Activated B cell treated with CpG ODN at 0.5 μM for 24 hours (primary cell): ENCODE results near the gene HOXB6. TPM values are rescaled to one million over a fixed set of nuclear protein-coding genes. Genes with fewer than 3 reads are reported as not detected.

Experiments used
- ATAC-seq: fragments of 200-7000 bp; cut with Tn5 transposase; one replicate; pipeline ENCODE4 v1.10.0; 2021; ENCODE audit warnings: low read depth, mild to moderate bottlenecking, moderate library complexity
- CTCF ChIA-PET: fragments of 350-600 bp; sonication (Branson Sonifier 250); formaldehyde crosslinking; loops from one replicate; lab custom pipeline; 2021; ENCODE audit warnings: antibody characterized with exemption; lab: Charles Lee
- POLR2A ChIA-PET: fragments of 350-600 bp; sonication (Branson Sonifier 250); formaldehyde crosslinking; loops from one replicate; lab custom pipeline; 2021; ENCODE audit warnings: antibody characterized with exemption; lab: Charles Lee
- DNase-seq: peaks from one replicate; pipeline ENCODE4 v3.0.0; 2022
- H3K27ac Mint-ChIP-seq: one replicate; pipeline ENCODE4 v1.8.0; 2020; ENCODE audit warnings: mixed read lengths
- H3K27me3 Mint-ChIP-seq: one replicate; pipeline ENCODE4 v1.8.0; 2021; ENCODE audit warnings: mixed read lengths
- H3K36me3 Mint-ChIP-seq: one replicate; pipeline ENCODE4 v1.8.0; 2021; ENCODE audit warnings: low read depth, mixed read lengths
- H3K4me1 Mint-ChIP-seq: one replicate; pipeline ENCODE4 v1.8.0; 2021; ENCODE audit warnings: mixed read lengths
- H3K4me3 Mint-ChIP-seq: one replicate; pipeline ENCODE4 v1.8.0; 2020; ENCODE audit warnings: mild to moderate bottlenecking, mixed read lengths
- H3K9me3 Mint-ChIP-seq: one replicate; pipeline ENCODE4 v1.8.0; 2020; ENCODE audit warnings: mixed read lengths
- CTCF ChIP-seq: fragments of 200-600 bp; IDR thresholded peaks from one replicate; pipeline ENCODE4 v1.8.0; 2022; ENCODE audit warnings: antibody characterized with exemption, mild to moderate bottlenecking
- intact Hi-C: fragments of 100-400 bp; cut with micrococcal nuclease; formaldehyde crosslinking; loops from one replicate; pipeline ENCODE4 v1.15.1; 2024
- total RNA-seq: library from RNA; stranded (reverse); gene quantifications from 2 replicates; pipeline ENCODE4 v1.2.3, GENCODE V29; 2022

HOXB6 gene
- total RNA-seq, 1 donor from 2014 or later = not detected

GRCh38 chr17:48630925-48631692 lies 26.3 kb upstream of the HOXB6 start:
- Mint-ChIP-seq H3K36me3 (no peaks in the 10 kb centered on the region), H3K27ac (no peak overlapping the region), H3K4me1 (peaks cover 9% of the 10 kb centered on the region), H3K9me3 (no peaks in the 10 kb centered on the region), H3K27me3 (peaks cover 78% of the 10 kb centered on the region), H3K4me3 (no peak overlapping the region)
- ChIA-PET CTCF (interaction anchor here (1.6 kb wide), 1 partner anchor 13 kb away, joined by 6 read pairs; no protein-coding TSS in a partner anchor), POLR2A (interaction anchor here (0.6 kb wide), 1 partner anchor 937 kb away, joined by 3 read pairs; the partner anchor contains the start of gene TBKBP1)
- intact Hi-C loops = no loop called here
- TF ChIP-seq CTCF = no peak
- ATAC-seq (no peak), DNase-seq (no peak)

DNA sequence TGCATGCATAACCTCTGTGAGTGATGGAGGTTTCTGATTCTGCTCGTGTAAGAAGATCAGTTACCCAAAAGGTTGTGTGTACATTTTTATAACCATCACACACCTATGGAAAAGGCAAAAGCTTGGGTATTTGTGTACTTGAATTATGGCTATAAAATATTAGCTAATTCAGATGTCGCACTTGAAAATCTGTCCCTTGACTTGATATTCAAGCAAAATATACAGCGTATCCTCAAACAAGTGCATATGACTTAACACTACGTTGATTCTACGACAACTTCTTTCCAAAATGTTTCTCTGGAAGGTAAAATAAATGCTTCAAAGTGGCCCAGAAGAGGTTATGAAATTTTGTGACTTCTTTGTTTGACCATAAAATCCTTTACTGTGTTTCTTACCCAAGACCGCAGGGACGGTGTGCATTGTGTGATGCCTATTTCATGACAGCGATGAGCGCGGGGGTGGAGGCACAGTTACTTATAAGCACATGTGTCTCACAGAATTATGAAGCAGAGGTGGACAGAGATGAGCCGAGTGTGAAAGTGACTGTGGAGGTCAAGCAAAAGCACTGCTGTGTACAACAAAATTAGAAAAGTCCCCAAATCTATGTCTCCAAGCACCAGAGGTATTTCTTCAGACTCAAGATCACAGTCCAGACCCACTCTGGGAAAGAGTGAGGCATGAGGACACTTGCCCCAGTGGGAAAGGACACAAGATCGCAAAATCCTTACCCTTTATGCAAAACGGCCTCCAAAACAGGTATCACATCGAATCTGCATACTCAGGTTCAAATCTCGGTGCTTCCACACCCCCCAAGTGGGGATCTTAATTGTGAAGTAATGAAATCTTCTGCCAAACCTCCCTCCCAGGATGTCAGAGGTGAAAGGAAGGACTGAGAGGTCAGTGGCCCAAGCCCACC lies 25.5 kb upstream of the HOXB6 start:
- Mint-ChIP-seq H3K9me3 (no peaks in the 10 kb centered on the region), H3K36me3 (no peaks in the 10 kb centered on the region), H3K4me3 (no peak overlapping the region), H3K27ac (no peak overlapping the region), H3K27me3 (peaks cover 73% of the 10 kb centered on the region), H3K4me1 (peaks cover 15% of the 10 kb centered on the region)
- DNase-seq = no peak
- TF ChIP-seq CTCF = no peak
- ATAC-seq = no peak
- ChIA-PET POLR2A (interaction anchor here (0.5 kb wide), 1 partner anchor 98 kb away, joined by 4 read pairs; the partner anchor contains the start of gene HOXB13), CTCF (interaction anchor here (1.2 kb wide), 1 partner anchor 604 kb away, joined by 3 read pairs; no protein-coding TSS in a partner anchor)
- intact Hi-C loops = no loop called here

GRCh38 chr17:48629411-48629759 lies 24.6 kb upstream of the HOXB6 start:
- Mint-ChIP-seq H3K9me3 (no peaks in the 10 kb centered on the region), H3K36me3 (no peaks in the 10 kb centered on the region), H3K4me3 (no peak overlapping the region), H3K4me1 (peaks cover 16% of the 10 kb centered on the region), H3K27ac (no peak overlapping the region), H3K27me3 (peaks cover 67% of the 10 kb centered on the region)
- no peak for TF ChIP-seq CTCF
- DNase-seq (no peak), ATAC-seq (no peak)
- ChIA-PET POLR2A (no interaction called here), CTCF (interaction anchor here (1.2 kb wide), 1 partner anchor 603 kb away, joined by 3 read pairs; no protein-coding TSS in a partner anchor)
- intact Hi-C loops = loop anchor here (5.0 kb wide), 1 partner anchor 123 kb away; no protein-coding TSS in a partner anchor

GRCh38 chr17:48628649-48629410 lies 24.0 kb upstream of the HOXB6 start:
- Mint-ChIP-seq H3K36me3 (no peaks in the 10 kb centered on the region), H3K9me3 (no peaks in the 10 kb centered on the region), H3K4me3 (no peak overlapping the region), H3K27ac (no peak overlapping the region), H3K27me3 (peaks cover 69% of the 10 kb centered on the region), H3K4me1 (peaks cover 16% of the 10 kb centered on the region)
- DNase-seq = no peak
- ChIA-PET POLR2A (no interaction called here), CTCF (interaction anchor here (0.6 to 1.2 kb wide), 2 partner anchors 554 to 603 kb away, joined by 3 to 5 read pairs; no protein-coding TSS in a partner anchor)
- no peak for ATAC-seq
- intact Hi-C loops = loop anchor here (5.0 kb wide), 1 partner anchor 123 kb away; no protein-coding TSS in a partner anchor
- TF ChIP-seq CTCF = no peak
